WTC11 (cell line): ENCODE results near the gene GPR161.

Experiments used
- AFF4 ChIP-seq: sonication (generic); formaldehyde crosslinking; IDR thresholded peaks from 2 replicates; pipeline ENCODE4 v1.8.1; 2023; ENCODE audit warnings: mild to moderate bottlenecking, missing genetic modification reagents, borderline replicate concordance
- ATF2 ChIP-seq: sonication (generic); formaldehyde crosslinking; IDR thresholded peaks from 2 replicates; pipeline ENCODE4 v1.8.1; 2022; ENCODE audit warnings: low read depth, missing genetic modification reagents, borderline replicate concordance
- CBFB ChIP-seq: sonication (generic); formaldehyde crosslinking; IDR thresholded peaks from 2 replicates; pipeline ENCODE4 v1.8.1; 2022; ENCODE audit warnings: mild to moderate bottlenecking, low read depth, missing genetic modification reagents
- CTCF ChIP-seq: fragments of 200-600 bp; IDR thresholded peaks from 2 replicates; pipeline ENCODE4 v1.8.0; 2022; ENCODE audit warnings: antibody characterized with exemption
- FOXJ3 ChIP-seq: sonication (generic); formaldehyde crosslinking; IDR thresholded peaks from 2 replicates; pipeline ENCODE4 v1.9.0; 2021; ENCODE audit warnings: missing genetic modification reagents, mild to moderate bottlenecking, borderline replicate concordance
- GABPB1 ChIP-seq: sonication (generic); formaldehyde crosslinking; IDR thresholded peaks from 2 replicates; pipeline ENCODE4 v1.8.1; 2023; ENCODE audit warnings: mild to moderate bottlenecking, missing genetic modification reagents
- MLX ChIP-seq: sonication (generic); formaldehyde crosslinking; IDR thresholded peaks from 2 replicates; pipeline ENCODE4 v1.8.1; 2023; ENCODE audit warnings: mild to moderate bottlenecking, missing genetic modification reagents, moderate library complexity
- MYBL2 ChIP-seq: sonication (generic); formaldehyde crosslinking; IDR thresholded peaks from 2 replicates; pipeline ENCODE4 v1.8.1; 2023; ENCODE audit warnings: mild to moderate bottlenecking, moderate library complexity, missing genetic modification reagents
- NR1H2 ChIP-seq: sonication (generic); formaldehyde crosslinking; IDR thresholded peaks from 2 replicates; pipeline ENCODE4 v1.9.0; 2021; ENCODE audit warnings: mild to moderate bottlenecking, moderate library complexity, missing genetic modification reagents
- PREB ChIP-seq: sonication (generic); formaldehyde crosslinking; IDR thresholded peaks from 2 replicates; pipeline ENCODE4 v1.8.1; 2022; ENCODE audit warnings: mild to moderate bottlenecking, missing genetic modification reagents, moderate library complexity, borderline replicate concordance

- TF ChIP-seq MYBL2 (CRISPR knock-in tag) (no peak), MLX (CRISPR knock-in tag) (no peak), PREB (CRISPR knock-in tag) (no peak), GABPB1 (CRISPR knock-in tag) (no peak), ATF2 (no peak), FOXJ3 (CRISPR knock-in tag) (no peak), CTCF (no peak), CBFB (CRISPR knock-in tag) (no peak), NR1H2 (CRISPR knock-in tag) (no peak), AFF4 (CRISPR knock-in tag) (no peak)
Measured at GRCh38 chr1:168100315-168101002, 36.3 kb downstream of the GPR161 start.
